NCI-H1105 (cell line): ENCODE results near the gene FGF12.

Source experiments
- DNase-seq: peaks from one replicate; lab custom pipeline; 2025; lab: John Stamatoyannopoulos, UW

FGF12 gene

GRCh38 chr3:192410684-192410960 is 316.7 kb downstream of the FGF12 start:
- no peak for DNase-seq

DNA sequence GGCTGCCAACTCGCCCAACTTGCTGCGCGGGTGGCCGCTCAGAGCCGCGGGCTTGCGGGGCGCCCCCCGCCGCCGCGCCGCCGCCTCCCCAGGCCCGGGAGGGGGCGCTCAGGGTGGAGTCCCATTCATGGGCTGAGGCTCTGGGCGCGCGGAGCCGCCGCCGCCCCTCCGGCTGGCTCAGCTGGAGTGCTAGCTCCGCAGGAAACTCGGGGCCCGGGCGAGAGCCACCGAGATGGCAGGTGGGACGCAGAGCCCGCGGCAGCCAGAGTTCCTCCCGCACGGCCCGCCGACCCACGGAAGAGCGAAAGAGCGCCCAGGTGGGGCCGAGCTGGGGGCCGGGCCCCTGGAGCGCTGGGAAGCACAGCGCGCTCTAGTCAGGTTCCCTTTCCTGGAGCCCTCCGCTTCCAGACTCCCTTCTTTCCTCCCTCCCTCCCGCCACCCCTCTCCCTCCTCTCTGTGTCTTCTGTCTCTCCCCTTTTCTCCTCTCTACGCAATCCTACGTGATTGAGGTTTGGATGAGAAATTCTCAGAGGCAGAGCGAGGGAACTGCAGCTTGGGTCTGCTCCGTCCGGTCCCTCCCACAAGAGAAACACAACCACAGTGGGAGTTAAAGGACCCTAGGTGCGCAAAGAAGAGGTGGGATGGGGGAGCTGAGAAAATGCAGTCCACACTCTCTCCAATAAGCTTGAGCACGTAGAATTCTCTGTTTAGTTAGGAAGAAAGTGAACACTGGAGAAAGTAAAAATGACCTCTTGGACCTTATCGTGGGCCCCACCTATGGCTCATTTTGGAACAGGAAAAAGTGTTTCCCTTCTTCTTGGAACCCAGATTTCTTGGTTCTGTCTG is 317.3 kb downstream of the FGF12 start:
- no peak for DNase-seq

- no peak for DNase-seq
Measured at GRCh38 chr3:192409201-192409837, 318.0 kb downstream of the FGF12 start.

- no peak for DNase-seq
Measured at GRCh38 chr3:192408647-192409200, 318.6 kb downstream of the FGF12 start.

- no peak for DNase-seq
Measured at GRCh38 chr3:192408007-192408646, 319.2 kb downstream of the FGF12 start.

DNA sequence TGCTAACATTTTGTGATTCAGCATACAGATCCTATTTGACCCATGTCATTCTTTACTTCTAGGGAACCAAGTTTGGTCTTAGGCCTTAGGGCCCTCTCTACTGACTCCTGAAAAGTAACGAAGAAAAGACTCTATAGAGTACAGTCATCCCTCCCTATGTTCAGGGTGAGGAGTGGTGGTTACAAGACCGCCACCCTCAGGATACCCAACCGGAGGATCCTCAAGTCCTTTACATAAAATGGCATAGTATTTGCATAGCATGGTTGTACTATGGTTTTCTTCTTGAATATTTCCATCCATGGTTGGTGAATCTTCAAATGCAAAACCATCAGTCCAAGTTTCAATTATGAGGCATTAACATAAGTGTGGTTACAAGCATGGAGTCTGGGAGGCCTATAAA is 327.6 kb downstream of the FGF12 start:
- no peak for DNase-seq

GRCh38 chr3:192397012-192397411 is 330.3 kb downstream of the FGF12 start:
- DNase-seq, result no peak

GRCh38 chr3:192395506-192395905 is 331.8 kb downstream of the FGF12 start:
- no peak for DNase-seq

DNA sequence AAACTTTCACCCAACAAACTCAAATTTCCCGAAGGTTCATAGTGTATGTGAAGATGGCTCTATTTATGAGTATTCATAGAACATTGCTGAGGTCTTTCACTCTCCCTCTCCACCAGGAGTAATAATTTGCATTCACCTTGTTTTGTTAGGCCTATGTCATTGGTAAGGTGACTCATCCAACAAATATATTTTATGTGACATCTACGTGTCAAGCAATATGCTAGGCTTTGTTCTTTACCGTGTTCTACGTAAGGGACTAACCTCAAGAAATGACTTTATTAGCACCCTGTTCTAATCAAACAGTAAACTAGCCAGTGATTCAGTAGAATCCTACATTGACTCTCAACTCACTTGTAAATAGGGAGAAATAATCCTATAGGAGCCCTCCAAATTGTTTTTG is 334.4 kb downstream of the FGF12 start:
- no peak for DNase-seq

GRCh38 chr3:192382861-192383260 is 344.5 kb downstream of the FGF12 start:
- DNase-seq, result no peak

GRCh38 chr3:192373586-192373985 is 353.8 kb downstream of the FGF12 start:
- no peak for DNase-seq

DNA sequence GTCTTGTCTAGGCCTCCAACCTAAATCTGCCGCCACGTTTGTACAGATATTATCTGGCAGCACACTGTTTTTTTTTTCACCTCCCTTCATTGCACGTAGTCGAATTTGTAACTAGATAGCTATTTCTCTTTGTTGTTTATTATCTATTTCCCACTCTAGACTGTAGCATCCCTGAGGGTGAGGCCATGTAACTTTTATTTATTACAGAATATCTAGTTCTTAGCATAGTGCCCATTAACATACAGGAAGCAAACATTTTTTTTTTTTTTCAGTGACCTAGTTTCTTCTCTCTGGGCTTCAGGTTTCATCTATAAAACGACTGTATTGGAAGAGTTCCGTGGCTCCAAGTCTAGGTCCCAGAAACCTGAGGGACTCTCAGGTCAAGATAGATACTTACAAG is 354.3 kb downstream of the FGF12 start:
- DNase-seq, result no peak

DNA sequence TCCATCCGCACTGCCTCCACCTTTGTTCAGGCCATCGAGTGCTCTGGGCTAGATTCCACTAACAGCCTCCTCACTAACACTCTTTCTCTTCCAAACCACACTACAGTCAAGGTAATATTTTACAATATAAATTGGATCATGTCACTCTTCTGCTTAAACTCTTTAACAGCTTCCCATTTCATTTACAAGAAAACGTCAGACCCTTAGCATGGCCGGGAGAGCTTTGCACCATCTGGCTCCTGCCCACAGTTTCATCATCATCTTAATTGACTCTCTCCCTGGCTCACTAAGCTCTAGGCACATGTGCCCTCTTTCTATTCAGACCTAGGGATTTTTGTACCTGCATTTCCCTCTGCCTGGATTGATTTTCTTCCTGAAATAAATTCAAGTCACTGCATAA is 354.7 kb downstream of the FGF12 start:
- peak; percentile 34 for DNase-seq

DNA sequence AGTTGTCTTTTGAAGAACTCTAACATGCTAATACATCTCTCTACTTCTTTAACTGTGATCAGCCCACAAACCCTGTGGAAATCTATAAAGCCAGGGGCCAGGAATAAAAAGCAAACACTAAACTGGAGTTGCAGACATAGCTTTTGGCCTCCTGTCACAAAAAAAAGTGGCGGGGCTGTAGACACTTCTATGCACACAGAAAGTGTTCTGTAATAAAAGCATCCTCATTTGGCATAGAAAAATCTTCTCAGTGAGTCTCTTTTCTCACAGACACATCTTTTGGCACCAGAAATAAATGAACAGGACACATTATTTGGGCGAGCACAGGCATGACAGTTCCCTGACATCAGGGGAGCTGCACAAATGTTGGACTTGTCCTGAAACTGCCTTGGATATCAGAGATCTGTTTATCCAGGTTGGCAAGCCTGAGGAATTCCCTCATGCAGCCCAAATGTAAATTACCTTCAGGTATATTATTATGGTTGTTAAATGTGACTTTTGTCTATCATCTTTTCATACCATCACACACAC is 355.4 kb downstream of the FGF12 start:
- DNase-seq, result peak; percentile 36

DNA sequence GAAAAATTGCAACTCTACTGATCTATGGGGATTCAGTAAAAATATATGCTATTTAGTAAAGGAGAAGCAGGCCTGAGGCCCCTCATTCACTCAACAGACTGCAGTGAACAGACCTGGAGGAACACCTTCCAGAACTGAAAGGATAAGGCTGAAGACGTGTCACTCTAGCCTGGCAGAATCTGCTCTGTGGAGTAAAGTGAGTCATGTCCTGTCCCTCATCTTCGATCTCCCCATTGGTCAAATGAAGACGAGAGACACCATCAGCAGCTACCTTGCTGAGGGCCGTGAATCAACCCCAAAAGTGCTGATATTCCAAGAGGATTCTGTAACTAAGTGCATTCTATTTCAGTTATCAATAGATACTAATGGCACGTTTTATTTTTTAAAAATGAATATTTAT is 359.7 kb downstream of the FGF12 start:
- DNase-seq, result no peak

DNA sequence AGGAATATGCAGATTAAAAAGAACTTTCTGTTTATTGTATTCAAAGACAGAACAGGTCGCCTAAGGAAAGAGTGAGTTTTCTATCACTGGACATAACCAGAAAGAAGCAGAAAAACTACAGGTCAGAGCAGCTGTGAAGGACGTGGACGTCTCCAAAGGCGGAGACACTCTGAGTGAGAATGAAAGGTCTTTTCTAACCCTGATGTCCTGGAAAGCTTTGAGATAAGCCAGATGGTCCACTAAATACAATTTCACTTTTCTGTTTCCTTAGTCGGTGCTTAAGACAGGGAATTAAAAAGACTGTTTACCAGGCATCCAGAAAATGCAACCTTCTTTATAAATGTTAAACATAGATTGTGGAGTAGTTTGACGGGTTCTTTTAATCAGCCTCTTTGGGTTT is 360.4 kb downstream of the FGF12 start:
- no peak for DNase-seq

DNA sequence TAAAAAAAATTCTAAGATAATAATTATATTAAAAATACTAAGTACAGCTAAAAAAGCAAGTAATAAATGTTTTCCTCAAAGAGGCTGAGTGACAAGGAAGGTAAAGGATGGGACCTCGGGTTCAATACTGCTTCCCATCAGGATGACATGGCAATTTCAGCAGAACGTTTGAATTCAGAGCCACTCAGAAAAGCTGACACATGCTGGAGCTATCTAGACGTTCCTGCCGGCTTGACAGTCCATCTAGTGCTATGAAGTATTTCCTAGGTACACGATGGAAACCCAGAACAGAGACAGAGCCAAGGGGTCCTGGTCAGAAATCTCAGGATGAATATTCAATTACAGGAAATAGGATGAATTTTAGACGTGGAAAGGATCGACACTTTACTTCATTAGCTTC is 361.8 kb downstream of the FGF12 start:
- DNase-seq, result no peak

DNA sequence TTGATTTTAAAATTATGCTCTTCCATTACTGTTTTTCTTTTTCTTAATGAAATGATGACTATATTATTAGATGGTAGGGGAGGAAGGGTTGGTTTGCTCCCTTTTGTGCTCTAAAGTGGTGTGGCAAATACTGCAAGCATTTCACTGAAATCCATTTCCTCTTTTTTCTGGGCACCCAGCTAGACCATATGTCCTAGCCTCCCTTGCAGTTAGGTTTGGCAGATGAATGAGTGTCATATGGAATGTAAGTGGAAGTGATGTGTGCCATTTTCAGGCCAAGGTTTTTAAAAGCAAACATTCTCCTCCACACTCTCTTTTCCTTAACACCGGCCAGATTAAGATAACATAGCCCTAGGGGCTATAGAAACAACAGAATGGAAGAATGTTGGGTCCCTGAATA is 363.0 kb downstream of the FGF12 start:
- DNase-seq, result no peak

GRCh38 chr3:192354687-192355086 is 372.7 kb downstream of the FGF12 start:
- no peak for DNase-seq

DNA sequence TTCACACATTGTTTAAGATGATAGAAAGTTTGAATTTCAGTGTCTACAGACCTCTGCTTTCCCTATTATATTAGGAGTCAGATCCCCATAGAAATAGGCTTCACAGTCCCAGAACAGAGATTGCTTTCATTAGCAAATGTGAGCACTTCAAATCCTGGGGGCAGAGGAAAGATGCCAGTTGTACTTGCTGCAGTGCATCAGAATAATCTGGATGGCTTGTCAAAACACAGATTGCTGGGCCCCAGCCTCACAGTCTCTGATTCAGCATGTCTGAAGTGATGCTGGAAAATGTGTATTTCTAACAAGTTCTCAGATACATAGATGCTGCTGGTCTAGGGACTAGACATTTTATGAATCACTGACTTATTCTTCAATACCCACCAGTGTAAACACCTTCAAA is 375.2 kb downstream of the FGF12 start:
- DNase-seq, result no peak

DNA sequence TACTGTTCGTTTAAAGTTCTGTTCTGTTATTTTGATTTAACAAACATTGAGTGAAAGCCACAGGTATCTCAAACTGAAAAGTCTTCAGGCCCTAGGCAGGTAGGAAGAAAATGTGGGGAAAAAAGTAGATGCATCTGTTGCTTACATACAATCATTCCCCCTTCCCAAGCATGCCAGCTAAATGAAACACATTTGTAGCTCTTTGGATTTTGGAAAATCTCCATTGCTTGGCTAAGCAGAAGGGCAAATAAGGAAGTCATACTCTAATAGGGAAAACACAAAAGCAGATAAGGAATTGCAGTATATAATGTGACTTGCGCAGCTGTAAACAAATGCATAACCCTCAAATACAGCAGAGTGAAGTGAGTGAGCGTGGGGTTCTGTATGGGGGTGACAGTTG is 375.9 kb downstream of the FGF12 start:
- no peak for DNase-seq

DNA sequence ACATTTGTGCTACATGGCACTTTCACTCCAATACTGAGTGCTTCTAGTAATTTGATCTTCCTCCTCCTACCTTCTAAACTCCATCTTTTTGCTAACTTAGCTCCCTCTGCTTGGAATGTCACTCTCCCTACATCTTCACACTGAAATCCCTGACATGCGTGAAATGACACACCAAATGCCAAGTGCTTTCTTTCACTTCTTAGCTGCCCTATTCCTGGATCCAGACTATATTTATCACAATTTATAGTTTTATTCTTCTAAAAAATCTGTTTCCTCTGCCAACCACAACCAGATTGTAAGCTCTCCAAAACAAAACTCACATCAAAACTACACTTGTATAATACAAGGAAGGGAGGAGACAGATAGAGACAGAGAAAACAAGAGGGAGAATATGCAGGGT is 387.3 kb downstream of the FGF12 start:
- DNase-seq, result no peak

GRCh38 chr3:192339214-192339613 is 388.1 kb downstream of the FGF12 start:
- DNase-seq, result peak; percentile 22
